Heart left ventricle (tissue), 13 donors: ENCODE results near the gene SIGMAR1.

Source experiments
- POLR2A ChIP-seq, 2 donors: fragments of 450-650 bp; IDR thresholded peaks; one replicate each; pipeline ENCODE4 v1.6.1; 2017; ENCODE audit warnings: antibody characterized with exemption in 2 of 2, mild to moderate bottlenecking in 2 of 2, moderate library complexity in 2 of 2
- TF ChIP-seq, protein P1 (sequence below), 12 donors: fragments of 200-600 bp; sonication (generic) in 4 of 12; IDR thresholded peaks; one replicate each; pipeline versions ENCODE4 v1.5.0 to v1.8.0; 2018 to 2022; ENCODE audit warnings: antibody characterized with exemption in 12 of 12, mild to moderate bottlenecking in 5 of 12
- donor health status: ischemic (EF 13 %, LVEDD 7.1; RV severe dilation, severe dysfunction).
- donor health status: DM: no; HTN: yes; CAD: no.
- donor health status: DM: no; HTN: no; CAD: no.
- donor health status: ischemic (EF 25% LVEDD 6.9; RV normal size, moderate dysfunction).
- donor health status: ischemic (EF 25% LVEDD 5.7; RV mildly dilated, moderate dysfunction).
- donor health status: ischemic (EF 35%, LVEDD 5.7; RV mildly dilated, moderate dysfunction).
- donor health status: nonischemic (EF 11% LVEDD 7.7; RV severe dilation, severe dysfunction).
- donor health status: DM: yes; HTN: yes; CAD: no.
- donor health status: PGD.
- donor health status: ischemic (EF 29% LVEDD 5.4; RV normal size, mild dysfunction).
- donor health status: nonischemic (EF 23%, LVEDD 6.1; RV moderate dilation, normal function).

- TF ChIP-seq, protein P1, sequence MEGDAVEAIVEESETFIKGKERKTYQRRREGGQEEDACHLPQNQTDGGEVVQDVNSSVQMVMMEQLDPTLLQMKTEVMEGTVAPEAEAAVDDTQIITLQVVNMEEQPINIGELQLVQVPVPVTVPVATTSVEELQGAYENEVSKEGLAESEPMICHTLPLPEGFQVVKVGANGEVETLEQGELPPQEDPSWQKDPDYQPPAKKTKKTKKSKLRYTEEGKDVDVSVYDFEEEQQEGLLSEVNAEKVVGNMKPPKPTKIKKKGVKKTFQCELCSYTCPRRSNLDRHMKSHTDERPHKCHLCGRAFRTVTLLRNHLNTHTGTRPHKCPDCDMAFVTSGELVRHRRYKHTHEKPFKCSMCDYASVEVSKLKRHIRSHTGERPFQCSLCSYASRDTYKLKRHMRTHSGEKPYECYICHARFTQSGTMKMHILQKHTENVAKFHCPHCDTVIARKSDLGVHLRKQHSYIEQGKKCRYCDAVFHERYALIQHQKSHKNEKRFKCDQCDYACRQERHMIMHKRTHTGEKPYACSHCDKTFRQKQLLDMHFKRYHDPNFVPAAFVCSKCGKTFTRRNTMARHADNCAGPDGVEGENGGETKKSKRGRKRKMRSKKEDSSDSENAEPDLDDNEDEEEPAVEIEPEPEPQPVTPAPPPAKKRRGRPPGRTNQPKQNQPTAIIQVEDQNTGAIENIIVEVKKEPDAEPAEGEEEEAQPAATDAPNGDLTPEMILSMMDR (IDR thresholded peaks at IDR 0.05) = no peak
- TF ChIP-seq POLR2A (IDR thresholded peaks at IDR 0.05) = no peak
These were observed 30.3 kb downstream of the SIGMAR1 start for GRCh38 chr9:34607331-34607730.
